Adipose tissue (tissue), 3 donors: Measurements from ENCODE around the gene CECR2. TPM values are rescaled to one million over a fixed set of nuclear protein-coding genes. Genes with fewer than 3 reads are reported as not detected.
"Not testable (repeated sequence)": the region's sequence is repeated elsewhere in the genome, so short reads cannot be mapped to it uniquely, and the experiment has no call there.

Source experiments
- H3K27ac ChIP-seq: one replicate; pipeline ENCODE4 v1.5.1; 2013; ENCODE audit warnings: low read depth, low read length
- WGBS, 3 donors: extraction: QIAGEN DNeasy Blood & Tissue Kit; methylation state at CpG; one replicate each; pipeline ENCODE4 v1.1.7; 2013; 5-methylcytosine and 5-hydroxymethylcytosine counted together
- polyA plus RNA-seq, 3 donors: library from polyadenylated mRNA; stranded (reverse); fragments of 200-250 nt; gene quantifications; one replicate each; pipeline ENCODE4 v1.2.3, GENCODE V29; 2013
- donor health status: healthy with polysubstance abuse.
- donor health status: Bipolar disorder and iron deficiency.
- donor health status: healthy.

Gene CECR2
- polyA plus RNA-seq, 3 donors, result 0.90 to 1.4 (median 1.1) TPM

DNA sequence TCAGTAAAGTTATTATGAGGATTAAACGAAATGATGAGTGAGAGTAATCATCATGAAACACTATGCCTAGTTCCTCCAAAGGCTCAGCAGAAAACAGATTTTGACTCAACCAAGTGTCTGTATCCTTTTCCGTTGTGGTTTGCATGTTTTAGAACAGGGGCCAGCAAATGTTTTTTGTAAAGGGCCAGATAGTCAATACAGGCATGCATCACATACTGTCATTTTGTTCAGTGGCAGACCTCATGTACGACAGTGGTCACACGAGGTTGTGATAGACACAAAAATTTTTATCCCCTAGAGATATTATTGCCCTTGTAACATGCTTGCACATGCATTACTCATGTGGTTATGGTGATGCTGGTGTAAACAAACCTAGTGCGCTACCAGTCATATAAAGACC lies 112.2 kb downstream of the CECR2 start:
- H3K27ac ChIP-seq, result no peak overlapping the region
- WGBS, 3 donors, result 86 to 90% (median 87%) methylated on average over 5 of the region's 5 CpGs

DNA sequence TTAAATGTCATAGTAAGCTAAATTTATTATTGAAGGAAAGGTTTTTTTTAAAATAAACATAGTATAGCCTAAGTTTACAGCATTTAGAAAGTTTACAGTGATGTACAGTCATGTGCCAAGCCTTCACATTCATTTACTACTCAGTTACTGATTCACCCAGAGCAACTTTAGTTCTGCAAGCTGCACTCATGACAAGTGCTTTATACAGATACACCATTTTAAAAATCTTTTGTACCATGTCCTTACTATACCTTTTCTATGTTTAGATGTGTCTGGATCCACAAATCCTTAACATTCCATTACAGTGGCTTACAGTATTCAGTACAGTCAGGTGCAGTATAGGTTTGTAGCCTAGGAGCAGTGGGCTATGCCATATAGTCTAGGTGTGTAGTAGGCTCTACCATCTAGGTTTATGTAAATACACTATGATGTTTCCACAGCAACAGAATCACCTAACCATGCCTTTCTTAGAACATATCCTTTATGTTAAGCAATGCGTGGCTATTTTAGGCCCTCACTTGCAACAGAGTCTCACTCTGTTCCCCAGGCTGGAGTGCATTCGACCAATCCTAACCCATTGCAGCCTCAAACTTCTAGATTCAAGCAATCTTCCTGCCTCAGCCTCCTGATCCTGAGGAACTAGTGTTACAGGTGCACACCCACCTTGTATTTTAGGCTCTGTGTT lies 114.6 kb downstream of the CECR2 start:
- H3K27ac ChIP-seq, result no peak overlapping the region
- 42 to 82% (median 67%) methylated on average over 2 of the region's 2 CpGs for WGBS, 3 donors

DNA sequence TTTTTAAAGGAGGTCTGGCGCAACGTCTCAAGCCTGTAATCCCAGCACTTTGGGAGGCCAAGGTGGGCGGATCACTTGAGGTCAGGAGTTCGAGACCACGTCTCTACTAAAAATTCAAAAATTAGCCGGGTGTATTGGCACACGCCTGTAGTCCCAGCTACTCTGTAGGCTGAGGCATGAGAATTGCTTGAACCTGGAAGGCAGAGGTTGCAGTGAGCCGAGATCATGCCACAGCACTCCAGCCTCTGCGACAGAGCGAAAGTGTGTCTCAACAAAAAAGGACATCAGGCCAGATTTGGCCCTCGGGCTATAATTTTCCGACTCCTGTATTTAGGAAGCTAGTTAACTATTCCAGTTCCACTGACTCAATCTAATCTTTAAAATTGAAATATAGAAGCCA lies 115.3 kb downstream of the CECR2 start:
- no peak overlapping the region for H3K27ac ChIP-seq
- 81 to 91% (median 85%) methylated on average over 12 of the region's 12 CpGs for WGBS, 3 donors

DNA sequence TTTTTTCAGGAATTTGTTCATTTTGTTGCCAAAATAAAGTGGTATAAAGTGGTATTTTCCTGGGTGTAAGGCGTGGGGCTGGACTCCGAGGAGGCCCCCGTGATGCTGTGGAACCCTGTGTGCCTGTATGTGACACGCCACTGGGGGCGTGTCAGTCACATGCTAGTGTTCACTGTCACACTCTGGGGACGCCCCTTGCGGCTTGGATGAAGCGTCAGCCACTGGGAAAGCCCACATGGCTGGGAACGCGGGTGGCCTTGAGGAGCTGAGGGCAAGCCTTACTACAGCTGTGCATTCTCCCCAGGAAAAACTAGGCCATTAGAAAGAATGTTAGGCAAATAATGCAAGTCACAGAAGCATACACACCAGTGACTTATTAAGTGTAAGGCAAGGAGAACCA lies 117.1 kb downstream of the CECR2 start:
- WGBS, 3 donors, result 34 to 82% (median 75%) methylated on average over 10 of the region's 10 CpGs
- no peak overlapping the region for H3K27ac ChIP-seq

DNA sequence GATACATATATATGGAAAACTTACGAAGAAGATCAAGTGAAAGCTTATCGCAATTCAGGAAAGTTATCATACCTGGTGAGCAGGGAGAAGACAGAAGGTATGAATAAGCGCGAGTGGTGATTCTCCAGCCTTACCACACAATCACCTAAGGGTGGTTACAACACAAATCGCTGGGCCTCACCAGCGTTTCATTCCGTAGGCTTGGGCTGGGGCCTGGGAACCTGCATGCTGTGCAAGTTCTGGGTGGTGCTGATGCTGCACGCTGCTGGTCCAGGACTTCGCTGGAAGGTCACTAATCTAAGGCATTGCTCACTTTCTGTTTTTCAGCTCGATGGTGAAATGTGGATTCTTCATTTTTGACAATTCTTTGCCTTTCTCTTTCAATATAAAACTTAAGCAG lies 117.5 kb downstream of the CECR2 start:
- H3K27ac ChIP-seq, result no peak overlapping the region
- WGBS, 3 donors, result 39 to 92% (median 91%) methylated on average over 10 of the region's 10 CpGs

DNA sequence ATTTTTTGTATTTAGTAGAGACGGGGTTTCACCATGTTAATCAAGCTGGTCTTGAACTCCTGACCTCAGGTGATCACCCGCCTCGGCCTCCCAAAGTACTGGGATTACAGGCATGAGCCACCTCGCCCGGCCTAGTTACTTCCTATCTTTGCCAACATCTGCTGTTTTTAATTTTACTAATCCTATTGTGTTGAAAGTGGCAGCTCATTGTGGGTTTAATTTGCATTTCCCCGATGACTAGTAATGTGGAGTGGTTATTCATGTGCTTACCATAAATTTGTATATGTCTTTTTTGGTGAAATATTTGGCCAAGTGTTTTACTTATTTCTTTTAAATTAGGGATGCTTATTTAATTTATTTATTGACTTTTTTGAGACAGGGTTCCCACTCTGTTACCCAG lies 119.8 kb downstream of the CECR2 start:
- 64 to 87% (median 80%) methylated on average over 6 of the region's 6 CpGs for WGBS, 3 donors
- no peak overlapping the region for H3K27ac ChIP-seq

DNA sequence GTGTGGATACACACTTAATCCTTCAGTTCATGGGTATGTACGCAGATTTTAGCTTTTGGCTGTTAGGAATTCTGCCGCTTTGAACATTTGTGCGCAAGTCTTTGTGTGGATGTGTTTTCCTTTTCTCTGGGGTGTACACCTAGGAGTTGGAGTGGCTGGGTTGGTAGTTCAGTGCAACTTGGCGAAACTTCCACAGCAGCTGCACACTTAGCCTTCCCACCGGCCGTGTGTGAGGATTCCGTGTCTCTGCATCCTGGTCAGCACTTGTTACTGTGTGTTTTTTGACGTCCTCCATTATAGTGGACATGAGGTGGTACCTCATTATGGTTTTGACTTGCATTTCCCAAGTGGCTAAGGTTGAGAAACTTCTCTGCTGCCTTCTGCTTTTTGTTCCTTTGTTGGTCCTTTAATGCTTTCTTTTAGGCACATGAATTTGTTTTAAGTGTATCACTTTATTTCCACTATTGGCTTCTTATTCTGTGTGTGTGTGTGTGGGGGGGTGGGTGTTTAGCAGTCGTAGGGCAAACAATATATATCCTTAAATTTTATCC lies 121.9 kb downstream of the CECR2 start:
- 83 to 88% (median 87%) methylated on average over 9 of the region's 9 CpGs for WGBS, 3 donors
- no peak overlapping the region for H3K27ac ChIP-seq

DNA sequence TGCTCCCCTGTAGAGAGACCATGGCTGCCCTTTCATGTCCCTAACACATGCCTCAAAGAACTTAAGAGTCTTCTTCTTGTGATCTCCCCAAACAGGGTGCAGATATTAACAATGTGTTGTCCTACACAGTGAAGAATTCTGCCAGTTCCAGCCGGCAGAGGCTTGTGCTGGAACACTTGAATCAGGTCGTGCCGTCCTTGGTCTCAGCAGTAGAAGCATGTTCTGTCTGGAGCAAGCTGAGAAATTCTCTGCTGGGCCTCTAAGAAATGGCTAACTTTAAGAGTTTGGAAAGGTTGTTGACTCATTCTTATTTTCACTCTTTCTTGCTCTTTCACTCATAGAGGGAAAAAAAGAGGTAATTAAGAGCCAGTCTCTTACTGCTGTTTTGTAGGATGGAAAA lies 123.0 kb downstream of the CECR2 start:
- WGBS, 3 donors, result 45 to 67% (median 63%) methylated on average over 3 of the region's 3 CpGs
- no peak overlapping the region for H3K27ac ChIP-seq

DNA sequence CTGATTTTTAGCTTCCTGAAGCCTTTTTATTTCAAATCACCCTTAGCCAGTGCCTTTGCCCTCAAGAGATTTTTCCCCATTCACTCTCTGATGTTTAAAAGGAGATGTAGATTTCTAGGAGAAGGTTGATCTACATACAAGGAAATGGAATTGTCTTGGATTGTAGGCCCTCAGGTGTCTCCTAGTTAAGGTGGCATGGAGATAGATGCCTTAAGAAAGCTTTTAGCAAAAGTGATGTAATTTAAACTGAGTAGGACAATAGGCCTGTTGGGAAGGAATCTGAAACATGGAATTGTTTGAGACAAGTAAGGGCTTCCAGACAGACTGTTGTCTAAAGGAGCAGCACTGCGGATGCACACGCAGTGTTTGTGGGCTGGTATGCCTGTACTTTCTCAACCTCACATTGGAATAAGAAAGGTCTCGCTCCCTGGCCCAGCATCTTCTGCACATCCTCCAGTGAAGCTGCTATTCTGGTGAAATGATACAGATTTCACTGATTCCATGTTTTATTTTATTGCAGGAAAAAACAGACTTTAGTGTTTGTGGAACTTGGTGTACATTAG lies 124.2 kb downstream of the CECR2 start:
- 88 to 95% (median 94%) methylated on average over 3 of the region's 3 CpGs for WGBS, 3 donors

DNA sequence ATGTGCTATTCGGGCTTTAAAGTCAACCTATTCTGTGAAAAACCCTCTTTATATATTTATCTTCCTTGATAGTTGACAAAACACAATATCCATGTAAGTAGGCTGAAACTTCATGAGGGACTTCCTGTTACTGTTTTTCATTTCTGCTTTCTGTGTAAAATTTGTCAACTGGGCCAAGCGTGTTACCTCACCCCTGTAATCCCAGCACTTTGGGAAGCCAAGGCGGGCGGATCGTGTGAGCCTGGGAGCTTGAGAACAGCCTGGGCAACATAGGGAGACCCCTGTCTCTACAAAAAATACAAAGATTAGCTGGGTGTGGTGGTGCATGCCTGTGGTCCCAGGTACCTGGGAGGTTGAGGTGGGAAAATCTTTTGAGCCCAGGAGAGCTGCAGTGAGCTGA lies 127.6 kb downstream of the CECR2 start:
- H3K27ac ChIP-seq, result no peak overlapping the region
- WGBS, 3 donors, result 69 to 92% (median 71%) methylated on average over 5 of the region's 5 CpGs

More for the DNA sequence above, 124.2 kb downstream of the CECR2 start:
- H3K27ac ChIP-seq, result no peak overlapping the region

DNA sequence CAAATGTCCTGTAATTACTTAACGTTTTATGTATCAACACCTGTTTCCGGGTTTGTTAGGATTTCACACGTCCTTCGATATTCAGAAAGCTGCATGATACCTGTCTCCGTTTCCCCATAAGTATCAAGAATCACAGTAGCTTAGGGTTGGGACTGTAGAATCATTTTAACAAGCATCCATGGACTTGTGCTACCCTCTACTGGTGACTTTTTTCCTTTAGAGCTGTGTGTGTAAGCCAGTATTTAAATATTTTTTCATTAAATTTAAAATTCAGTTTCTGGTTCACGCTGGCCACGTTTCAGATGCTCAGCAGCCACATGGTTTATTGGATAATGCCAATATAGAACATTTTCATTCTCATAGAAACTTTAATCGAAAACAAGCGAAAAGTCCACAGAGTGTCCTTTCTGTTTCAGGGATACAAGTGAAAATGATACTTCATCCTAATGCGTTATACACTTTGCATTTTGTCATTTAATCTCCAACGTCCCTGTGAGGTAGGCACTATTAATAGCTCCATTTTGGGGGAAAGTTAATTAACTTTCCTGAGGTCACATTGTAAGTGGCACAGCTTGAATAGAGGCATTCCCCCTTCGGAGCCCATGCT lies 132.5 kb downstream of the CECR2 start:
- 36 to 42% (median 41%) methylated on average over 12 of the region's 12 CpGs for WGBS, 3 donors
- no peak overlapping the region for H3K27ac ChIP-seq

DNA sequence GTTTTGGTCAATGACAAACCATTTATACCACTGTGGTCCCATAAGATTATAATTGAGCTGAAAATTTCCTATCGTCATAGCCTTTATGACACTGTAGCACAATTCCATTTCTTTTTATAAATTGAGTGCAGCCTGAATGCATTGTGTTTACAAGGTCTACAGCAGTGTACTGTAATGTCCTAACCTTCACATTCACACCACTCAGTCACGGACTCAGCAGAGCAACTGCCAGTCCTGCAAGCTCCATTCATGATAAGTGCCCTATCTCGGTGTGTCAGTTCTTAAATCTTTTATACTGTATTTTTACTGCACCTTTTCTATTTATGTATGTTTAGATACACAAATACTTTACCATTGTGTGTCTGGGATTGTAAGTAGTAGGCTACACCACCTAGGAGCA lies 138.8 kb downstream of the CECR2 start:
- no peak overlapping the region for H3K27ac ChIP-seq
- 90 to 97% (median 91%) methylated on average over 3 of the region's 3 CpGs for WGBS, 3 donors

DNA sequence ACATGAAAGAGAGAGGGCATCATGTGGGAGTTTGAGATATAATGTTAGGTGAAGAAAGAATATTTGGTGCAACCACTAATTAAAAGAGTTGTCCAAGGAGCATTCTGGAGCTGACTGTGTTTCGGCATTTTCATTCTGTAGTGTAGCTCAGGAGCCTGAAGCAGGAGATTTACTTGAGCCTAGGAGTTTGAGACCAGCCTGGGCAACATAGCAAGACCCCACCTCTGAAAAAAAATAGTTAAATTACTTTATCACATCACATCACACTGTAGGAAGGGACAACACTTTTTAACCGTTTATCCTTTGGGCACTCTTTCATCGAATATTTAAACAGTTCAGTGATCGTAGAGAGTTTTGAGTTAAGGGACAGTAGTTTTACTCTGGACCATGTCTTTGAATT lies 143.7 kb downstream of the CECR2 start:
- WGBS, 3 donors, result 85 to 93% (median 91%) methylated on average over 4 of the region's 4 CpGs
- H3K27ac ChIP-seq, result no peak overlapping the region

DNA sequence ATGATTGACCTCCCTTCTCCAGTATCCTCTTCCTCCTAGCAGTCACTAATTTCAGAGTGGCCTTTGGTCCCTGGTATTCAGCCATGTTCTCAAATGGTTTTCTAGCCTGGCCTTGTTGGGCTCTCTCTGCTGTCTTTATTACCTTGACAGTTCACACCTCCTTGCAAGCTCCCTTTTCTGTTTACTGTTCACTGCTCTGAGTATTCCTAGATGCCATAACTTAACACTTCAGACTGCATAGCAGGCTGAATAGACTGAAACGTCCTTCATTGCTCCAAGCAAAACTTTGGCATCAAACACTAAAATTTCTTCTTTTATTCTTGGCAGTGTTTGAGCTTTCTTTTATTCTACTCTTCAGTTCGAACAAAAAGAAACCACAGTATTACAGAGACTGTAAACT lies 144.4 kb downstream of the CECR2 start:
- H3K27ac ChIP-seq, result no peak overlapping the region
- WGBS, 3 donors, result 53 to 63% (median 53%) methylated on average over 2 of the region's 2 CpGs

DNA sequence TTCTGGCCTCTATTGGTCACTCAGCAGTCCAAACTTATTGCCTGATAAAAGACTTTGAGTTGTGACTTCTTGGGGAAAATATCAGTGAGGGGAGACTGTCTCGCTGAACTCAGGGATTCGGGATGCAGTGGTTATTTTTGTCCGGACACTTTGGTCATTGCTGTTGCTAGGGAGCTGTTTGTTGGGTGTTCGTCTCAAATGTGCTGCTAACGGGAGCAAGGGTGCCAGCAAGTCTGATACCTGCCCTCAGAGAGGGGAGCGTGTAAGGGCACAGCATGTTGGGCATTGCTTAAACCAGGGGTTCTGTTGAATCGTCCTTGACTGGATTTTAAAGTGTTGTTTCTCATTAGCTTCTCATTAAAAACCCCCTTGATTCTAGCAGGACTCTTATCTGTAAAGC lies 144.8 kb downstream of the CECR2 start:
- no peak overlapping the region for H3K27ac ChIP-seq
- 83 to 91% (median 91%) methylated on average over 7 of the region's 7 CpGs for WGBS, 3 donors

DNA sequence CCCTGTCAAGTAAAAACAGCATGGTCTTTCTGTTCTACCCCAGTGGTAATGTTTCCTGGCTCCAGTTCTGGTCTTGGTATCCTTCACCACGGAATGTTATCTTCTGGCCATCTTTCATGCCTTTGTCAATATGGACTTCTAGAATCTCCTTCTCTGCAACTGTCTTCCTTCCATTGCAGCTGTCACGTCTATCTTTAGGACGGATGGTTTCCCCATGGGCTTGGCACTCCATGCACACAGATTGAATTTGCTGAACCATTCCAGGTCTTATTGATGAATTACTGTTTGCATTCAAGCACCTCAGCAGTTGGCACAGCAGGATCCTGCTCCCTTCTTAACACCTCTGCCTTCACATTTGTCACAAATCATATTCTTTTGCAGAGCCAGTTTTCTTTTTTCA lies 149.1 kb downstream of the CECR2 start:
- WGBS, 3 donors, result 68 to 81% (median 74%) methylated on average over 3 of the region's 3 CpGs
- H3K27ac ChIP-seq, result no peak overlapping the region

DNA sequence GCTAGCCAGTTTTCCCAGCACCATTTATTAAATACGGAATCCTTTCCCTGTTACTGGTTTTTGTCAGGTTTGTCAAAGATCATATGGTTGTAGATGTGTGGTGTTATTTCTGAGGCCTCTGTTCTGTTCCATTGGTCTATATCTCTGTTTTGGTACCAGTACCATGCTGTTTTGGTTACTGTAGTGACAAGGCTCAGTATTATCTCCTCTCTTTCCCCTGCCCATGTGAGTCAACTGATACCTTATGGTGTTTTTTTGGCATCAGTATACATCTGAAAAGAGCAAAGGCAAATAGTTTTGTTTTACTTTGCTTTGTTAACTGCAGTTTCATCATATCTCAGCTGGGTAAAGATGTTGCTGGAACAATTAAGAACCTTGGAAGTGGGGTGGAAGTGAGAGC lies 152.7 kb downstream of the CECR2 start:
- 90 to 96% (median 91%) methylated on average over 1 of the region's 1 CpG for WGBS, 3 donors
- not testable (repeated sequence) for H3K27ac ChIP-seq

DNA sequence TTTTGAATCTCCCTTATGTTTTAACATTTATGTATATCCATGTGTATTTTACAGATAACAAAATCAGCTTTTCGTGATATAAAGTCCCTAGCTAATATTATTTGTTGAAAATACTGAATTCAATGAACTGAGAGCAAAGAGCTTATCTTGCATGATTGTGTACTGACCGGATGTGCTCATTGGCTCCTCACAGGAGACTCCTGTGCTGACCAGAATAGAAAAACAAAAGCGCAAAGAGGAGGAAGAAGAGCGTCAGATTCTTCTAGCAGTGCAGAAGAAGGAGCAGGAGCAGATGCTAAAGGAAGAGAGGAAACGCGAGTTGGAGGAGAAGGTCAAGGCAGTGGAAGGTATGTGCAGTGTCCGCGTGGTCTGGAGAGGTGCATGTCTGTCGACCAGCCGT lies 154.7 kb downstream of the CECR2 start:
- no peak overlapping the region for H3K27ac ChIP-seq
- 86 to 87% (median 86%) methylated on average over 10 of the region's 10 CpGs for WGBS, 3 donors

DNA sequence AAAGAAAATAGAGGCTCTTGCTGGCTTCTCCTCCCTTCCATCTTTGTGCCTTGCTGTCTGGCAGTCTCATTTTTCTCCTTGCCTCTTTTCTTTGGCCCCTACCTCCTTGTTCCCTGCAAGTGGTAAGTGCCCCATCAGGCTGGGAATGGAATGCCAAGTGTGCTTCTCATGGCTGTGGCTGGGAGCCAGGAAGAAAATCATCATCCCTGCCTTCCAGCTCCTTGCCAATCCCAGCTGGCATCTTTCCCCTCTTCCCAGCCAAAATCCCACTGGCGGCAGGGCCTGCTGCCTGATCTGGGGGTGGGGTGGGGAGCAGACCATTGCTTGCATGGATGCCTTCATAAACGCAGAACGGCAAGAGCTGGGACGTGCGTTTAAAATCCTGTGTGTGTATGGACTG lies 167.0 kb downstream of the CECR2 start:
- 81 to 88% (median 84%) methylated on average over 5 of the region's 5 CpGs for WGBS, 3 donors
- no peak overlapping the region for H3K27ac ChIP-seq

DNA sequence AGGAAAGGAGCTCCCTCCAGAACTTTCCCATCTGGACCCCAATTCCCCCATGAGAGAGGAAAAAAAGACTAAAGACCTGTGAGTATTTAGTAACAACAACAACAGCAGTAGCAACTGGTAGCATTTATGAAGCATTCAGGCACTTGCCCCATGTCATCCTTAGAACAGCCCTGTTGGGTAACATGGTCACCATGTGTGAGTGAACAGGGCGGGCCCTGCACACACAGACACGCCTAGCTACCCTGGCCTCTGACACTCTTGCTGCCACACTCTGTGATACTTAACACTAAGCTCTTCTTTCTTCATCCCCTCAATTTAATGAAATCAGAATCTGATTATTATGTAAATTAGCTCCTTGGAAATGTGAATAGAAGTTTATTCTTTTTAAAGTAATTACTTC lies 167.9 kb downstream of the CECR2 start:
- 89 to 100% (median 92%) methylated on average over 2 of the region's 2 CpGs for WGBS, 3 donors
- no peak overlapping the region for H3K27ac ChIP-seq
